Adrenal gland (tissue), 12 donors: ENCODE data around the gene FBXO28. TPM values are rescaled to one million over a fixed set of nuclear protein-coding genes. Genes with fewer than 3 reads are reported as not detected.
"Not testable (repeated sequence)": the region's sequence is repeated elsewhere in the genome, so short reads cannot be mapped to it uniquely, and the experiment has no call there.

Experiments used
- DNase-seq, 7 donors: peaks; one replicate each; pipeline ENCODE4 v3.0.0-alpha.2; 2019 to 2020
- H3K27ac ChIP-seq, 5 donors: fragments of 200-600 bp; sonication (generic) in 4 of 5; 1 replicate in 3 of 5; 2 replicates in 2 of 5; pipeline versions ENCODE4 v1.5.1 to v1.8.0; 2016 to 2020; ENCODE audit warnings: mild to moderate bottlenecking in 1 of 5
- H3K27me3 ChIP-seq: fragments of 200-600 bp; 2 replicates; pipeline ENCODE4 v1.8.0; 2021
- H3K36me3 ChIP-seq, 2 donors: fragments of 200-600 bp; replicated peaks in 1 of 2; 1 replicate in 1 of 2; 2 replicates in 1 of 2; pipeline versions ENCODE4 v1.5.1 to v1.8.0; 2018 to 2022
- H3K4me1 ChIP-seq, 2 donors: fragments of 200-600 bp; replicated peaks in 1 of 2; 1 replicate in 1 of 2; 2 replicates in 1 of 2; pipeline versions ENCODE4 v1.5.1 to v1.8.0; 2018 to 2021
- H3K4me3 ChIP-seq, 4 donors: fragments of 200-600 bp; sonication (generic) in 3 of 4; one replicate each; pipeline ENCODE4 v1.5.1; 2016 to 2018
- H3K9me3 ChIP-seq, 3 donors: fragments of 200-600 bp; sonication (generic) in 1 of 3; replicated peaks in 1 of 3; 1 replicate in 2 of 3; 2 replicates in 1 of 3; pipeline versions ENCODE4 v1.5.1 to v1.8.0; 2016 to 2021
- POLR2A ChIP-seq, 2 donors: fragments of 450-650 bp; IDR thresholded peaks; one replicate each; pipeline ENCODE4 v1.6.1; 2017; ENCODE audit warnings: antibody characterized with exemption in 2 of 2, mild to moderate bottlenecking in 2 of 2, moderate library complexity in 1 of 2
- WGBS, 4 donors: extraction: QIAGEN DNeasy Blood & Tissue Kit in 2 of 4; methylation state at CpG; one replicate each; pipeline versions ENCODE4 v1.1.5 to v1.1.7; 2013 to 2017; 5-methylcytosine and 5-hydroxymethylcytosine counted together
- intact Hi-C, 2 donors: fragments of 100-400 bp; cut with DNase I; formaldehyde crosslinking; loops; one replicate each; pipeline versions ENCODE4 v1.14.1 to v1.15.0; 2022 to 2023
- polyA plus RNA-seq, 3 donors: library from polyadenylated mRNA; stranded (reverse); fragments of 200-250 nt in 2 of 3; fragments of 350-450 nt in 1 of 3; fragmentation: Illumina TruSeq in 1 of 3; extraction: RNeasy Lipid Tissue Mini Kit (QIAGEN cat#74804) in 1 of 3; gene quantifications; one replicate each; pipeline ENCODE4 v1.2.3, GENCODE V29; 2013 to 2014
- total RNA-seq, 9 donors: library from RNA; depleted of rRNA in 4 of 9; stranded (reverse); fragments of >200 nt in 4 of 9; fragments of 120-200 nt in 1 of 9; fragmentation: NEBNext Ultra II Directional in 1 of 9; extraction: Animal tissue kit (Norgen Biotek cat#: 25700) in 1 of 9; gene quantifications; one replicate each; pipeline versions ENCODE4 v1.1.0 to v1.2.4, GENCODE V29; 2013 to 2023
- TF ChIP-seq, protein P1 (sequence below), 6 experiments: fragments of 450-650 bp in 4 of 6; fragments of 200-600 bp in 2 of 6; sonication (generic) in 1 of 6; IDR thresholded peaks; 1 replicate in 5 of 6; 2 replicates in 1 of 6; pipeline versions ENCODE4 v1.5.1 to v1.8.0; 2016 to 2021; ENCODE audit warnings: antibody characterized with exemption in 6 of 6, mild to moderate bottlenecking in 2 of 6, moderate library complexity in 1 of 6
- donor health status: healthy with polysubstance abuse.
- donor health status: Bipolar disorder and iron deficiency.
- donor health status: DM: yes; HTN: yes; CAD: no.
- donor health status: DM: no; HTN: no; CAD: no.
- donor health status: DM: no; HTN: no; CAD: no.
- donor health status: DM: yes; HTN: yes; CAD: no.

FBXO28 gene
- total and polyA plus RNA-seq, 12 donors = 7.0 to 39.1 (median 23.9) TPM

DNA sequence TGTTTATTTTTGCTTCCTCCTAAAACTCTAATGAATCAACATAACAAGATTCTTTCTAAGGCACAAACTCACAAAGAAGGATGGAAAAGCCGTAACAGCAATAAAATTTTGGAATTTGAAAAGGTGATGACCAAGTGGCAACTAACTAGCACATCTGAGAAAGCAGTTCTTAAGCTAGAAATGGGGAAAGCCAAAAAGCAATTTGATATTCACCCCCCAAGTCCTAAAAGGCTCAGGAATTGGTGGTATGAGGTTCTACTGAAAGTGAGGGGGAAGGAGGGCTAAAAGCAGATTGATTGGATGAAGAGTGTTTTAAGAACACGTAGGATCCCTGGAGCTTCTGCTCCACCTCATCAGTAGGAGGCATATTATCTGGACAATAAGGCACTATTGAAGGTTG, 43.4 kb upstream of the FBXO28 start:
- WGBS, 4 donors = 83 to 89% (median 85%) methylated on average over 2 of the region's 2 CpGs
- Histone ChIP-seq H3K27me3 (no peaks in the 10 kb centered on the region), H3K9me3 (no peaks in the 10 kb centered on the region), H3K4me3 (no peak overlapping the region), H3K4me1 (no peaks in the 10 kb centered on the region), H3K27ac (no peak overlapping the region), H3K36me3 (no peaks in the 10 kb centered on the region)
- DNase-seq = no peak
- intact Hi-C loops = no loop called here
- TF ChIP-seq, protein P1, sequence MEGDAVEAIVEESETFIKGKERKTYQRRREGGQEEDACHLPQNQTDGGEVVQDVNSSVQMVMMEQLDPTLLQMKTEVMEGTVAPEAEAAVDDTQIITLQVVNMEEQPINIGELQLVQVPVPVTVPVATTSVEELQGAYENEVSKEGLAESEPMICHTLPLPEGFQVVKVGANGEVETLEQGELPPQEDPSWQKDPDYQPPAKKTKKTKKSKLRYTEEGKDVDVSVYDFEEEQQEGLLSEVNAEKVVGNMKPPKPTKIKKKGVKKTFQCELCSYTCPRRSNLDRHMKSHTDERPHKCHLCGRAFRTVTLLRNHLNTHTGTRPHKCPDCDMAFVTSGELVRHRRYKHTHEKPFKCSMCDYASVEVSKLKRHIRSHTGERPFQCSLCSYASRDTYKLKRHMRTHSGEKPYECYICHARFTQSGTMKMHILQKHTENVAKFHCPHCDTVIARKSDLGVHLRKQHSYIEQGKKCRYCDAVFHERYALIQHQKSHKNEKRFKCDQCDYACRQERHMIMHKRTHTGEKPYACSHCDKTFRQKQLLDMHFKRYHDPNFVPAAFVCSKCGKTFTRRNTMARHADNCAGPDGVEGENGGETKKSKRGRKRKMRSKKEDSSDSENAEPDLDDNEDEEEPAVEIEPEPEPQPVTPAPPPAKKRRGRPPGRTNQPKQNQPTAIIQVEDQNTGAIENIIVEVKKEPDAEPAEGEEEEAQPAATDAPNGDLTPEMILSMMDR (IDR thresholded peaks at IDR 0.05) = no peak
- TF ChIP-seq POLR2A (IDR thresholded peaks at IDR 0.05) = no peak

GRCh38 chr1:224076407-224076806, 37.5 kb upstream of the FBXO28 start:
- WGBS, 4 donors = 85 to 90% (median 86%) methylated on average over 3 of the region's 3 CpGs
- TF ChIP-seq, protein P1 (IDR thresholded peaks at IDR 0.05) = no peak
- no peak for TF ChIP-seq POLR2A (IDR thresholded peaks at IDR 0.05)
- Histone ChIP-seq H3K4me3 (no peak overlapping the region), H3K9me3 (no peaks in the 10 kb centered on the region), H3K27ac (no peak overlapping the region), H3K36me3 (no peaks in the 10 kb centered on the region), H3K27me3 (no peaks in the 10 kb centered on the region), H3K4me1 (no peaks in the 10 kb centered on the region)
- DNase-seq = no peak
- intact Hi-C loops = no loop called here

- H3K36me3 ChIP-seq, H3K27ac ChIP-seq, intact Hi-C loops, DNase-seq, H3K4me3 ChIP-seq, H3K9me3 ChIP-seq, H3K4me1 ChIP-seq, H3K27me3 ChIP-seq: not testable (repeated sequence)
- 48 to 73% (median 56%) methylated on average over 9 of the region's 9 CpGs for WGBS, 4 donors
Observed at GRCh38 chr1:224079644-224080043, 34.3 kb upstream of the FBXO28 start.

DNA sequence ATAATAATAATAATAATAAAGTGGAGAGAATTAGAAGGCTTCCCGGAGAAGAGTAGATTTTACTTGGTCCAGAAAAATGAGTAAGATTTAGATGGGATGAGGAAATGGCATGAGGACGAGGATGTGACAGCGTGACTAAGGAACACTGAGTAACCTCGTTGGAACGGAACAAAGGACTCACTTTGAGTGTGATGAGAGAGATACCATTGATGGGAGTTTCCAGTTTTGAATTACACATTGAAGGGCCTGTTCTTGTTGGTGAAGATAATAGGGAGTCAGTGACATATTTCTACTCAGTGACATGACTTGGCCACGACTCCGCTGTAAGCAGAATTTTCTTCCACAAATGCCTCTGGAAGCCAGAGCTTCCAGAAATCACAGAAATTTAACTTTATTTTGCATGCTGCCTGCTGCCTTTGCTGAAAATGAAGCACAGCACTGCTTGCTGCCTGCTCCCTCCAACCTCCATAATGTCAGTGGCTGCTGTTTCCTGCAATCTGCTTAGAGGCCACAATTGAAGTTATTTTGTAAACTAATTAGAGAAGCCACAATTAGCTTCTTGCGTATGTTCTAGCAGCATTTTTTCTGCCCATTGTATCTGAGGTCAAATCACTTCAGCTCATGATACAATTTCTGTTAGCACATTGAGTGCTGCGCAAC, 33.7 kb upstream of the FBXO28 start:
- Histone ChIP-seq H3K9me3 (no peaks in the 10 kb centered on the region), H3K27me3 (no peaks in the 10 kb centered on the region), H3K36me3 (no peaks in the 10 kb centered on the region), H3K4me1 (no peaks in the 10 kb centered on the region), H3K4me3 (no peak overlapping the region), H3K27ac (no peak overlapping the region)
- no peak for TF ChIP-seq POLR2A (IDR thresholded peaks at IDR 0.05)
- TF ChIP-seq, protein P1 (IDR thresholded peaks at IDR 0.05) = no peak
- DNase-seq = no peak
- intact Hi-C loops = no loop called here
- WGBS, 4 donors = 60 to 74% (median 70%) methylated on average over 9 of the region's 9 CpGs

GRCh38 chr1:224081604-224082003, 32.3 kb upstream of the FBXO28 start:
- 85 to 89% (median 87%) methylated on average over 2 of the region's 2 CpGs for WGBS, 4 donors

More at GRCh38 chr1:224081604-224082003, 32.3 kb upstream of the FBXO28 start:
- TF ChIP-seq, protein P1 (IDR thresholded peaks at IDR 0.05) = no peak
- TF ChIP-seq POLR2A (IDR thresholded peaks at IDR 0.05) = no peak
- Histone ChIP-seq H3K27me3 (no peaks in the 10 kb centered on the region), H3K9me3 (no peaks in the 10 kb centered on the region), H3K4me3 (no peak overlapping the region), H3K27ac (no peak overlapping the region), H3K36me3 (no peaks in the 10 kb centered on the region), H3K4me1 (no peaks in the 10 kb centered on the region)
- no peak for DNase-seq
- intact Hi-C loops = no loop called here
